ENCODE results near the gene KRTAP5-1.
A peak's percentile ranks its signal among the peaks of the same experiment; 100 is the strongest.
"Not testable (repeated sequence)": the region's sequence is repeated elsewhere in the genome, so short reads cannot be mapped to it uniquely, and the experiment has no call there.

Gene KRTAP5-1

DNA sequence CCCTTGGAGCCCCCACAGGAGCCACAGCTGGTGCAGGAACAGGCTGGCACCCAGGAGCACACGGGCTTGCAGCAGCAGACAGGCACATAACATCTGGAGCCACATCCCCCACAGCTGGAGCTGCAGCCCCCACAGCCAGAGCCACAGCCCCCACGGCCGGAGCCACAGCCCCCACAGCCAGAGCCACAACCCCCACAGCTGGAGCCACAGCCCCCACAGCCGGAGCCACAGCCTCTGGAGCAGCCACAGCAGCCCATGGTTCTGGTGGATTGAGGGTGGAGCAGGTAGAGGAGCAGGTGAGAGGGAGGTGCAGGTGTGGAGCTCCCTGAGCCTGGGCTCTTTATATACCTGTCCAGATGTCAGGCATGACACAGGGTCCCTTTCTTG, 12.9 kb upstream of the KRTAP5-1 start, which contains the start of gene KRTAP5-2:
KRTAP5-2 (minus strand) TSS at position 301 of the 387 bp plus-strand sequence; CDS start at position 257, 44 bp downstream.
- no peaks in the 10 kb centered on the region for H3K4me1 ChIP-seq (ENCODE audit: control insufficient read depth in 1 of 2, insufficient read depth in 2 of 2, low read length in 2 of 2)

DNA sequence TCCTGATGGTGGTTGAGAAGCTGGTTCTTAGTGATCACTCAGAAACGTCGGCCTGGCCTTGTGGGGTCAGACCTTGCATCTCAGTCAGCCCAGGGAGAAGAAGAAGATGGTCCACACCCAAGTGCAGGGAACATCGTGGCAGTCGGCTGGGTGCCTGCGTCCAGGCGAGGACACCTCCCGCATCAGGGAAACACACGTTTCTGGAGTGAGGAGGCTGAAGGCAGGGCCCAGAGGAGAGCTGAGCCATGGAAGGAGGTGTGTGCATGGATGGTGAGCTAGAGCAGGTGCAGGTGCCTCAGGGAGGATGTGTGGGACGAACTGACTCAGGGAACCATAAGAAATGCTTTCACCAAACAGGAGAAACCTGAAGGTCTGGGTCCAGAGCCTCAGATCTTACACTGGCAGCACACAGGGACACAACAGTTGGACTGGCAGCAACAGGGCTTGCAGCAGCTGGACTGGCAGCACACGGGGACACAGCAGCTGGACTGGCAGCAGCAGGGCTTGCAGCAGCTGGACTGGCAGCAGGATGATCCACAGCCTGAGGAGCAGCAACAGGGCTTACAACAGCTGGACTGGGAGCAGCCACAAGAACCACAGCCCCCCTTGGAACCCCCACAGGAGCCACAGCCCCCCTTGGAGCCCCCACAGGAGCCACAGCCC, 12.4 kb upstream of the KRTAP5-1 start:
- no peak overlapping the region for H3K4ac ChIP-seq (ENCODE audit: low read depth, low read length)
- H2BK120ac ChIP-seq (ENCODE audit: insufficient read depth, low read length, poor library complexity) = no peak overlapping the region
- H2AK5ac ChIP-seq (ENCODE audit: low read length) = no peak overlapping the region
- H3K4me3 ChIP-seq (ENCODE audit: low read depth, low read length) = no peak overlapping the region
- H4K12ac ChIP-seq (ENCODE audit: low read depth, low read length) = no peak overlapping the region
- H3K4me2 ChIP-seq (ENCODE audit: low read length) = no peak overlapping the region
- no peak overlapping the region for H3K23ac ChIP-seq (ENCODE audit: low read length)
- peaks cover 2% of the 10 kb centered on the region for H3K9me3 ChIP-seq (ENCODE audit: insufficient read depth, low read depth, low read length)
- H3K79me1 ChIP-seq (ENCODE audit: low read length) = no peaks in the 10 kb centered on the region
- H3K36me3 ChIP-seq (ENCODE audit: control insufficient read depth in 1 of 2, insufficient read depth in 2 of 2, low read length in 2 of 2) = no peaks in the 10 kb centered on the region
- H2BK12ac ChIP-seq (ENCODE audit: low read length) = no peak overlapping the region
- no peak overlapping the region for H4K8ac ChIP-seq (ENCODE audit: low read depth, low read length)
- H3K27me3 ChIP-seq (ENCODE audit: insufficient read depth, low read length) = no peaks in the 10 kb centered on the region
- WGBS (ENCODE audit: extremely low coverage, insufficient coverage, insufficient read length) = no CpG with 5 or more reads among the region's 10 CpGs
- H3K18ac ChIP-seq (ENCODE audit: low read length) = no peak overlapping the region
- no peak overlapping the region for H4K91ac ChIP-seq (ENCODE audit: low read depth, low read length)
- no peaks in the 10 kb centered on the region for H3K4me1 ChIP-seq (ENCODE audit: control insufficient read depth in 1 of 2, insufficient read depth in 2 of 2, low read length in 2 of 2)
- no peak overlapping the region for H3K9ac ChIP-seq (ENCODE audit: low read length)
- H2AFZ ChIP-seq (ENCODE audit: insufficient read depth, low read length, poor library complexity) = no peak overlapping the region
- no peak overlapping the region for H3K27ac ChIP-seq (ENCODE audit: low read depth, low read length)
- H3K14ac ChIP-seq (ENCODE audit: low read length) = no peak overlapping the region
- no peak for DNase-seq
- H2BK5ac ChIP-seq (ENCODE audit: low read depth, low read length, poor library complexity) = no peak overlapping the region
- no peaks in the 10 kb centered on the region for H3K79me2 ChIP-seq (ENCODE audit: control insufficient read depth, insufficient read depth, low read length, poor library complexity)

More for the DNA sequence above, 12.9 kb upstream of the KRTAP5-1 start, which contains the start of gene KRTAP5-2:
- no peak within 1 kb of the TSS for H3K27ac ChIP-seq (ENCODE audit: low read depth, low read length)
- no peak within 1 kb of the TSS for H2AK5ac ChIP-seq (ENCODE audit: low read length)
- H3K14ac ChIP-seq (ENCODE audit: low read length) = no peak within 1 kb of the TSS
- H4K91ac ChIP-seq (ENCODE audit: low read depth, low read length) = no peak within 1 kb of the TSS
- no peak within 1 kb of the TSS for H2BK120ac ChIP-seq (ENCODE audit: insufficient read depth, low read length, poor library complexity)
- no peaks in the 10 kb centered on the region for H3K36me3 ChIP-seq (ENCODE audit: control insufficient read depth in 1 of 2, insufficient read depth in 2 of 2, low read length in 2 of 2)
- no peak within 1 kb of the TSS for H3K4me3 ChIP-seq (ENCODE audit: low read depth, low read length)
- no peak within 1 kb of the TSS for H4K8ac ChIP-seq (ENCODE audit: low read depth, low read length)
- no peak for DNase-seq
- peaks cover 2% of the 10 kb centered on the region for H3K9me3 ChIP-seq (ENCODE audit: insufficient read depth, low read depth, low read length)
- H3K4ac ChIP-seq (ENCODE audit: low read depth, low read length) = no peak within 1 kb of the TSS
- no peak within 1 kb of the TSS for H3K23ac ChIP-seq (ENCODE audit: low read length)
- H3K27me3 ChIP-seq (ENCODE audit: insufficient read depth, low read length) = no peaks in the 10 kb centered on the region
- no peak within 1 kb of the TSS for H3K4me2 ChIP-seq (ENCODE audit: low read length)
- H4K12ac ChIP-seq (ENCODE audit: low read depth, low read length) = no peak within 1 kb of the TSS
- no peak within 1 kb of the TSS for H3K18ac ChIP-seq (ENCODE audit: low read length)
- no peak within 1 kb of the TSS for H2BK5ac ChIP-seq (ENCODE audit: low read depth, low read length, poor library complexity)
- H2BK12ac ChIP-seq (ENCODE audit: low read length) = no peak within 1 kb of the TSS
- no peaks in the 10 kb centered on the region for H3K79me1 ChIP-seq (ENCODE audit: low read length)
- no peaks in the 10 kb centered on the region for H3K79me2 ChIP-seq (ENCODE audit: control insufficient read depth, insufficient read depth, low read length, poor library complexity)
- H3K9ac ChIP-seq (ENCODE audit: low read length) = no peak within 1 kb of the TSS
- no CpG with 5 or more reads among the region's 4 CpGs for WGBS (ENCODE audit: extremely low coverage, insufficient coverage, insufficient read length)
- no peak within 1 kb of the TSS for H2AFZ ChIP-seq (ENCODE audit: insufficient read depth, low read length, poor library complexity)

GRCh38 chr11:1596576-1597121, 11.6 kb upstream of the KRTAP5-1 start:
- no CpG with 5 or more reads among the region's 19 CpGs for WGBS (ENCODE audit: extremely low coverage, insufficient coverage, insufficient read length)
- not testable (repeated sequence) for H2AK5ac ChIP-seq (ENCODE audit: low read length); H3K79me1 ChIP-seq (ENCODE audit: low read length); H3K27me3 ChIP-seq (ENCODE audit: insufficient read depth, low read length); H4K8ac ChIP-seq (ENCODE audit: low read depth, low read length); DNase-seq; H3K4me3 ChIP-seq (ENCODE audit: low read depth, low read length); H3K14ac ChIP-seq (ENCODE audit: low read length); H2AFZ ChIP-seq (ENCODE audit: insufficient read depth, low read length, poor library complexity); H3K18ac ChIP-seq (ENCODE audit: low read length); H3K79me2 ChIP-seq (ENCODE audit: control insufficient read depth, insufficient read depth, low read length, poor library complexity); H3K4me1 ChIP-seq (ENCODE audit: control insufficient read depth in 1 of 2, insufficient read depth in 2 of 2, low read length in 2 of 2); H3K4me2 ChIP-seq (ENCODE audit: low read length); H4K12ac ChIP-seq (ENCODE audit: low read depth, low read length); H3K9me3 ChIP-seq (ENCODE audit: insufficient read depth, low read depth, low read length); H3K9ac ChIP-seq (ENCODE audit: low read length); H2BK12ac ChIP-seq (ENCODE audit: low read length); H3K4ac ChIP-seq (ENCODE audit: low read depth, low read length); H3K36me3 ChIP-seq (ENCODE audit: control insufficient read depth in 1 of 2, insufficient read depth in 2 of 2, low read length in 2 of 2); H2BK5ac ChIP-seq (ENCODE audit: low read depth, low read length, poor library complexity); H2BK120ac ChIP-seq (ENCODE audit: insufficient read depth, low read length, poor library complexity); H3K27ac ChIP-seq (ENCODE audit: low read depth, low read length); H4K91ac ChIP-seq (ENCODE audit: low read depth, low read length); H3K23ac ChIP-seq (ENCODE audit: low read length)

GRCh38 chr11:1595994-1596575, 11.0 kb upstream of the KRTAP5-1 start:
- not testable (repeated sequence) for H3K23ac ChIP-seq (ENCODE audit: low read length); H3K79me1 ChIP-seq (ENCODE audit: low read length); H3K79me2 ChIP-seq (ENCODE audit: control insufficient read depth, insufficient read depth, low read length, poor library complexity); H2BK5ac ChIP-seq (ENCODE audit: low read depth, low read length, poor library complexity); H3K4ac ChIP-seq (ENCODE audit: low read depth, low read length); H3K4me1 ChIP-seq (ENCODE audit: control insufficient read depth in 1 of 2, insufficient read depth in 2 of 2, low read length in 2 of 2); H3K9ac ChIP-seq (ENCODE audit: low read length); H4K91ac ChIP-seq (ENCODE audit: low read depth, low read length); H2AK5ac ChIP-seq (ENCODE audit: low read length); H4K12ac ChIP-seq (ENCODE audit: low read depth, low read length); H3K27ac ChIP-seq (ENCODE audit: low read depth, low read length); H3K27me3 ChIP-seq (ENCODE audit: insufficient read depth, low read length); H3K4me3 ChIP-seq (ENCODE audit: low read depth, low read length); H3K9me3 ChIP-seq (ENCODE audit: insufficient read depth, low read depth, low read length); H3K36me3 ChIP-seq (ENCODE audit: control insufficient read depth in 1 of 2, insufficient read depth in 2 of 2, low read length in 2 of 2); H3K4me2 ChIP-seq (ENCODE audit: low read length); H3K18ac ChIP-seq (ENCODE audit: low read length); H3K14ac ChIP-seq (ENCODE audit: low read length); H2BK12ac ChIP-seq (ENCODE audit: low read length); H2BK120ac ChIP-seq (ENCODE audit: insufficient read depth, low read length, poor library complexity); H4K8ac ChIP-seq (ENCODE audit: low read depth, low read length); H2AFZ ChIP-seq (ENCODE audit: insufficient read depth, low read length, poor library complexity)
- DNase-seq = peak in 1 of 2 donors; percentile 30
- no CpG with 5 or more reads among the region's 11 CpGs for whole genome bisulfite sequencing (ENCODE audit: extremely low coverage, insufficient coverage, insufficient read length)

All from trophoblast cell (in vitro differentiated cells and primary cell).